Bone marrow (tissue), 2 donors: ENCODE measurements around the gene LPIN2.
A peak's percentile ranks its signal among the peaks of the same experiment; 100 is the strongest.

Experiments used
- DNase-seq, 2 donors: peaks; one replicate each; lab custom pipeline; 2025; lab: John Stamatoyannopoulos, UW

LPIN2 gene

DNA sequence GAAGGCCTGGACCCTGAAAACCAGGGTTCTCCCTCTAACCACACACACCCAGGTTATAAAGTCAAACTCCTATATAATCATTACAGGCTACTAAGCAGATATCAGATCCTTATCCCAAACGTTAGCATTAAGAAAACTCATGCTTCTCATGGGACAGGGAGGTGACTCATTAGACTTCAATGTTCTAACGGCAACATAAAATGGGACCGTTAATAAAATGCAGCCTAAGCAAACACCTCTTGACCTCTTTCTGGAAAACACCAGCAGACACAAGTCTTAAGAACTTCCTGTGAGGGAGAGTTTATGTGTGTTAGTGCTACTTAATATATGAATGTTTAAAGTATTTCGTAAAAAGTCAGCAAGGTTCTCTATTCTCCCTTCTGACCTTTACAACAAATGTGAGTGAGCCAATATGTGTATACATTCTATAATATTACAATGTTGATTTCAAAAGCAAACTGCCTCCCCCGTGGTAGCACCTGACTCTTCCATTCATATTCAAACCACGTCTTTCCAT is 31.7 kb downstream of the LPIN2 start:
- DNase-seq: no peak

DNA sequence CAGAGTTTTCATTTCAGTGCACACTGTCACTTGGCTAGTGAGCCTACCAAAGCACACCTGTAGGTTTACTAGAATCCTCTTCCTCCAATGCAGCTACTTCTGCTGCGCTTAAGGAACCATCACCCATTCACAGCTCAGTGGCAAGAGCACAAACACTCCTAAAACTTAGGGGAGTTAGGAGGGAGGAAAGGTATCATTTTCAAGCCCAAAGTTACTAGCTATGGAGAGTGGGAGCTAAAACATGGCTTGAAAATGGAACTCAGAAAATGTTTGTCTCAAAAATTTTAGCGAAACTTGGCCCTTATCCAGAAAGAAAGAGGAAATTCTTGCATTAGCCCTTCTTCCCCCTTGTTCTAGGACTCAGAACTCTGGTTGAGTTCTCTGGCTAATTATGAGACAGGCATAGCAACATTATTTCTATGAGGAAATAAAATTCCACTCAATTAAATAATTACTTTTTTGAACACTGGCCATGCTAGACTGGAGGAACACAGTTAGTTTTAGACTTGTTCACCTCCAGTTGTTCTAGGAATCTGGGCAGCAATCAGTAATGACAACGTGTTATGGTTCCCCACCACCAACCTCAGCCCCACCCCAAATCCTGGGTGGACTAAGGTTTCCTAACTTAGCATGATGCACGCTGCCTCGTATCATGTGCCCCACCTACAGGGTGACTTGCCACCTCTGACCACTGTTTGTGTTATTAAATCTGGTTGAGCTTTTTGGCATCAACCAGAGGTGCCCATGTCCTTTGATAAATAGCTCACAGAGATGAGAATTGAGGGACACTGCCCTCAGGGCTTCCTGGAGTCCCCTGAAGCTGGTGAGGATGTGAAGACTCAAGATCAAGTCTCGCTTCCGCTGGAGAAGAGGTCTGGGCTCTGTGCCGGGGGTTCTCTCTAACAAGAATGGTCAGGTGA is 32.8 kb downstream of the LPIN2 start:
- DNase-seq: peak in 1 of 2 donors; percentile 75

DNA sequence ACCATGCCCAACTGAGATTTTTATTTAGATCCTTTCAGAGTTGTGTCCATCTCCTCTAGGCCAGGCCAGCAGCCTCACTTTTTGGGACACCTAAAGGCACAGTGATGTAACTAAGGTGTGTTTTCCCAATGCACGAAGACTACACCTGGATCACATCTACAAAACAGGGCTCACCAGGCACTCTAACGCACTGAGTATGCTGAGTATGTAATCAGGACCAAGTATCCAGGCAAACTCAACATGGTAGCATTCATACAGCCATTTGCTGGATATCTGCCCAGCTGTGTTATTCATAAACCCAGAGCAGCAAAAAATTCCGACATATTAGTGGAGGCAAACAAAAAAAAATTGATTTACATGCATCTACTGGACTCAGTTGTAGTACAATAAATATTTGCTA is 33.8 kb downstream of the LPIN2 start:
- no peak for DNase-seq

DNA sequence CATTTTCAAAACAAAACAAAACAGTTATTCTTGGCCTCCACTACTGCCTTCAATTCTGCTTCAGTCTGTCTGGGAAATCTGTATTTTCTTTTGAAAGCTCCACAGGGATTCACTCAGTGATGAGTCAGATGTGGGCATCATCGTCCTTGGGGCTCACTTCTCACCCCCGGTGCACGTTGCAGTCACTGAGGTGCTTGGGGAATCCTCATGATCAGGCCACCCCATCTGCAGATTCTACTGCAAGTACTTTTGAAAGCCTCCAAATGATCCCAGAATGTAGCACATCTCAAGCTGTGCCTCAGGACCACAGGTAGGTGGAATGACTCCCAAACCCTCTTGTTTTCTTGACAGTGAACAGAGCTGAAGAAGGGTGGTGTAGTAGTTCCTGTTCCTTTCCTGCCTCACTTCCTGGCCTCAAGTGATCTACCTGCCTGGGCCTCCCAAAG is 34.3 kb downstream of the LPIN2 start:
- DNase-seq: no peak

DNA sequence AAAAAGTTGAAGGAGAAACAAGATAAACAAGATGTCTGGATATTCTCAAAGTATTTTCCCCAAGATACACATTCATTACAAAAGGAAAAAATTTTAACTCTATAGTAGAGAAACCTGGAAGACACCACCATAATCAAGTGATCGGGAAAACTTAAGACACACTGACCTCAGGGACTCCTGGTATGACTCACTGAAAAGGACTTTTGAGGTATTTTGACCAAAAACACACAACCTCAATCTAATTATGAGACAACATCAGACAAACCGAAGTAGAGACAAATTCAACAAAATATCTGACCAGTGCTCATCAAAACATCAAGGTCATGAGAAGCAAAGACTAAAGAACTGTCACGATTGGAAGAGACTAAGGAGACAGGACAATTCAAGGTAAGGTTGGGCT is 34.7 kb downstream of the LPIN2 start:
- no peak for DNase-seq

DNA sequence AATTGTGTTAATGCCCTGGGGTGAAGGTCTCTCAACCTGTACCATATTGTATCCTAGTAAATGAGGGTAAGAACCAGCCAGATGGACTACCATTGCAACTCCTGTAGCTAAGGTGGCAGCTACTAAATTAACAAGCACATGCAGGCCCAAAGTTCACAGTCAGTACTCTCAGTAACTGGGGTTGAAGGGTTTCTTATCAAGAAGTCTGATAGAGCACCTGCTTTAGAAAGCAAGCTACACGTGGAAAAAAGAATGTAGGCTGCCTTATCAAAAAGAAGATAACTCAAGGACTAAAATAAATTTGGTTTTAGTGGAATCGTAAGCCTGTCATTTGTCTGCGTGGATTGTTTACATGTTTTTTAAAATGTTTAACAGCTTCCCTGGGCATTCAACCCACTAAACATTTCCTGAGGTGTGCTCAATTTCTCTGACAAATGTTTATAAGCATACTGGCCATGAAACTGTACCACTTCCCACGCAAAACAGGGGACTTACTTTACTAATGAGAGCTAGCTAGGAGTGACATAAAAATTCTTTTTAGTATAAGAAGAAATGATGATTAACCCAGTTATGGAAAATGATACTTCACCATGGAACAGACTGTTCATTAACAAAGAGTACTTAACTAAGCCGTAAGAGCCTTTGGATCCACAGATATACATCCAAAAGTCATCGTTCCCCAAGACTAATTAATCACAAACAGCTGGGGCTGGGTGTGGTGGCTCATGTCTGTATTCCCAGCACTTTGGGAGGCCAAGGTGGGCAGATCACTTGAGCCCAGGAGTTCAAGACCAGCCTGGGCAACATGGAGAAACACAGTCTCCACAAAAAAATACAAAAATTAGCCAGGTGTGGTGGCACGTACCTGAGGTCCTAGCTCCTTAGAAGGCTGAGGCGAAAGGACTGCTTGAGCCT is 36.5 kb downstream of the LPIN2 start:
- no peak for DNase-seq

DNA sequence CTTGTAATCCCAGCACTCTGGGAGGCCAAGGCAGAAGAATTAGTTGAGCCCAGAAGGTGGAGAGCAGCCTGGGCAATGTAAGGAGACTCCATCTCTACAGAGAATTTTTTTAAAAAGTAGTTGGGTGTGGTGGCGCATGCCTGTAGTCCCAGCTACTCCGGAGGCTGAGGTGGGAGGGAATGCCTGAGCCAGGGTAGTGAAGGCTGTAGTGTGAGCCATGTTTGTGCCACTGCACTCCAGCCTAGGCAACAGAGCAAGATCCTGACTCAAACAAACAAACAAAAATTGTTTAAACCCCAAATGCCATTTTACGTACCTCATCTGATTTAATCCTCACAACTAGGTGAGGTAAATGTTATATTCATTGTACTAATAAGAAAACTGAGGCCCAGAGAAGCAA is 38.2 kb downstream of the LPIN2 start:
- no peak for DNase-seq

DNA sequence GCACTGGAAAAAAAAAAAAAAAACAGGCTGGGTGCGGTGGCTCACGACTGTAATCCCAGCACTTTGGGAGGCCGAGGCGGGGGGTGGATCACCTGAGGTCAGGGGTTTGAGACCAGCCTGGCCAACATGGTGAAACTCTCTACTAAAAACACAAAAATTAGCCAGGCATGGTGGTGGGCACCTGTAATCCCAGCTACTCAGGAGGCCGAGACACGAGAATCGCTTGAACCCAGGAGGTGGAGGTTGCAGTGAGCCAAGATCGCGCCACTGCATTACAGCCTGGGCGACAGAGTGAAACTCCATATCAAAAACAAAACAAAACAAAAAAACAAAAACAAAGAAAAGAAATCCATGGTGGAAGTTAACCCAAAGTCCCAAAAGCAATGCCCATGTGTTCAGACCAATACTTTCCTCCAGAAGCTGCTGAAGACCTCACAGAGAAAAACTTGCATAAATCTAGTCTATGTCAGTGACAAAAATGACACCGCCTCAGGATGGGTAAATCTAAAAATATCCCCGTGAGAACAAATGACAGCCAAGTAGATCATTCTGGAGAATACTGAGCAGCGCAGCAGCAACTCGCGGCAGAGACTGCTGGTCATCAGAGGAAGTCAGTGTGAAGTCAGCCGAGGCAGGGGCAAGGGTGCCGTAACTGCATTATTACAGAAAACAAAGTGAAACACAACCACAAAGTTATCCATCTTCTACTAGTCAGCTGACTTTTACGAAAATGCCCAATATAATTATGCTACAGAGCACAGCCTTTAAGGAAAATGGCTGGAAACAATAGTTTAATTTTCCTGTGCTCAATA is 41.0 kb downstream of the LPIN2 start:
- peak in 1 of 2 donors; percentile 72 for DNase-seq

DNA sequence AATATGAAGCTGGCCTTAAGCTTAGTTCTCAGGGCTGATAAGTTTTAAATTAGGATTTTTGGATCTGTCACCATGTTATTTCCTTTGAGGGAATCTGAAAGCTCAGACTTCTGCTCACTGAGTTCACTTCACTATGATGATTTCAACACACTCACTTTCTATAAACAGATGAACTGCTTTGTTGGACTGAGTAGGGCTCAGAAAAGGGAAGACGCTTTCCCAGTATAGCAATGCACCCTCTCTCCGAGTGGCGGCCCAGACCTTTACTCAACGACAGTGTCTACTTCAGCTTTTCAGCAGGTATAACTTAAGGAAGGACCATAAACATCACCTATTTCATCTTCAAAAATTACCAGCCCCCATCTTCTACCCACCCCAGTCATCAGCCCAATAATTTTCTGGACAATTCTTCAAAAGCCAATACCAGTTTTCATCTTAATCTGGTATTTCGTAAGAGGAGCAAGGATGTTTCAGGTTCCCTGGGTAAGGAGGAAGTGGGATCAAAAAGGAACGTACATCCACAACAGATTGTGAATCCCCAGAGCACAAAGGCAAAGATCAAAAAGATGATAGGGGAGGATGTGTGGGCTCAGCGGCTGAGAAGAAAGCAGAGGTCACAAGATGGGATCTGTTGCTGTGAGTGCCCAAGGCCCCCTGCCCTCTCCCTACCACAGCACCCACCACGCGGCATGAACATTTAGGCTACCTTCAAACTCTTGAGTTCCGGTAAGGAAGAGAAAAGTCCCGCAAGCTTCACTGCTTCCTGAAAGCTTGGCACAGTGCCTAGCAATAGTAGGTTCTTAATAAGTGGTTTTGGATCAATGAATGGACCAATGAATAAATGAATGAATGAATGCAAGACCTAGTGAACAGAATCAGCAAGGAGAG is 41.9 kb downstream of the LPIN2 start:
- DNase-seq: peak in 1 of 2 donors; percentile 78

DNA sequence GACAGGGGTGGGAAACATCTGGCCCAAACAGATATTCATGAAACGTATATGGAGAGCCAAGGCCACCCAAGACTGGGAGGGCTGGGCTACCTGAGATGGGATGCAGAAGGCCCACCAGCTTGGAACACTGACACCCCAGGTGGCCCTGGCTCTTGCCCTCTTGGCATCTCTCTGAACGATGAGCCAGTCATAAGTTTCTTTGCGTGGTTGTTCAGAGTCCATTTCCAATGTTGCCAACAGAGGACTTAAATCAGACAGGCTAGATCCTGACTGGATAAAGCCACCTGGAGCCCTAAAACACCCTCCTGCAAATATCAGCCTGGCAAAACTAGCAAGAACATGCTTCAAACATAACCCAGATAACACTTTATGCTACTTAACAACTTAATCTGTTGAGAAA is 42.6 kb downstream of the LPIN2 start:
- no peak for DNase-seq

DNA sequence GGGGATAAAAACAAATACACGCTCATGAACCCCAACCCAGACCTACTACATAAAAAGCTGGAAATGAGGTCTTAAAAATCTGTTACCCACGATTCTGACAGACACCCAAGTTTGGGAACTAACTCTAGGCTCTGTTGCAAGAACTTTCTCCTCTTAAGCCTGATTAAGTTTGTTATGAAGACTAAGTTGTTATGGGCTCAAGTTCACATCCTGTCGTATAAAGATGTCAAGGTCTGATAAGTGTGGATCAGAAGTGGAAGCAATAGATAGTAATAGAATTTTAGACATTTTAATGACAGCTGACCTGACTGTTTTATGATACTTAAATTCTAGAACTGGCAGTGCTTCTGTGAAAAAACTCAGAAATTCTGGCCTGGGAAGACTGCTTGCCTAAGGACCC is 43.2 kb downstream of the LPIN2 start:
- DNase-seq: peak in 1 of 2 donors; percentile 69

DNA sequence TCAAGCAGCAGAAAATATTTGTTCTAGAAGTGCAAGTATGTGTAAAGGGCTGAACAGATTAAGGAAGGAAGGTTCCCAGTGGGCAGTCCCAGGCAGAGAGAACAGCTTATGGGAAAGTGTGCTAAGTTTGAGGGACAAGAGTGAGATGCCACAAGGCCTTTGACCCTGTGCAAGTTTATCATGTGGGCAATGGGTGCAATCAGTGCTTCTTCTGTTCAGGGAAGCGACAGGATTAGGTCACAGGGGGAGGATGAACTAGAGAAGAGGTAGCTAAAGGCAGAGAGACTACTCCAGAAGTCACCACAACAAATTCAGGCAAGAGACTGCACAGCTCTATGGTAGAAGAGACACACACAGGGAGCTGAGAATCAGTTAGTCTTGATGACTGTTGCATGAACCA is 44.3 kb downstream of the LPIN2 start:
- DNase-seq: no peak

DNA sequence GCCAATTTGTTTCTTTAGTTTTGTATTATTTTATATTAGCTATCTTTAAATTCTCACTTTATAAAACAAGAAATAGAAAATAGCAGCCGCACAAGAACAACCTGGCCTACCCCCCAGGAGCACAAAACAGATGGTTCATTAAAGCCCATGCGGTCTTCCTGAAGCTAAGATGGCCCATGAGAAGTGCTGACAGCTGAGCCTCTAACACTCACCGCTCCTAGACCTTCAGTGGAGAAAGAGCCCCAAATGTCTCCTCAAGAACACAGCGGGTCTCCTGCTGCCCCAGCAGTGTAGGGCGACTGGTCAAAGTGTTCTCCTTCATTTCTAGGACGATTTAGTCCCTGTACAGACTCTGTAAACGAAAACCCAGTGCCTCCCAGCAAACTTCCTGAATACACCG is 45.1 kb downstream of the LPIN2 start:
- DNase-seq: no peak

DNA sequence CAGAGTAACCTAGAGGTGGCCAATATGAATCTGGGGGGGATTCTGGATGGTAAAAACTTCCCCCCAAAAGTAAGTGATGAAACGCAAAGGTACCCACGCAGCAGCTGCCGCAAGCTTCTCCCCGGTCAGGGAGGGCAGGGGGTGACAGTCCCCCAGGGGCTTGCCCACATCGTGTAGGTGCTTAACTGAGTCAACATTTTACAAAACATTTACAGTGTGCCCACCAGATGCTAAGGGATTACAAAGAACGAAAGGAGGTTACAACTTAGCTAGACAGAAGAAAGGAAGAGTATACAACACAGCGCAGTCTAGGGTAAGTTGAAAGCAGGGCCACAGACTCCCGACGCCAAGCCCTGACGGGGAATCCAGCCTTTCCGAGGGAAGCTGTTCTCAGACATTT is 45.6 kb downstream of the LPIN2 start:
- no peak for DNase-seq

DNA sequence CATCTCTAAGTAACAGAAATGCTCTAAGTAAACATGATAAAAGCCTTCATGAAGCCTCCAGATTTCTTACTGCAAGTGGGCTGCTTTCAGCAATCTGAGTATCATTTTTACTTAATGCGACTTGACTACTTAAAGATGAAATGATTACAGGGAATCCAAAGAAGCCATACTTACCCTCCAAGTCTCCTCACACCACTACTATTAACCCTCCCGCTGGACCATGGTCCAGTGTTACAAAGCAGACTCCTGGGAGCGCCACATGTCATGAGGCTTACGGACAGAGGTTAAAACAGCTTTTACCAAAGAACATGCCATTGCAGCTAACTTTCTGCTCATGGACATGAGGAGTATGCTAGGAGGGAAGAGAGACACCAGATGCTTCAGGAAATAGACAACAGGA is 46.4 kb downstream of the LPIN2 start:
- no peak for DNase-seq

DNA sequence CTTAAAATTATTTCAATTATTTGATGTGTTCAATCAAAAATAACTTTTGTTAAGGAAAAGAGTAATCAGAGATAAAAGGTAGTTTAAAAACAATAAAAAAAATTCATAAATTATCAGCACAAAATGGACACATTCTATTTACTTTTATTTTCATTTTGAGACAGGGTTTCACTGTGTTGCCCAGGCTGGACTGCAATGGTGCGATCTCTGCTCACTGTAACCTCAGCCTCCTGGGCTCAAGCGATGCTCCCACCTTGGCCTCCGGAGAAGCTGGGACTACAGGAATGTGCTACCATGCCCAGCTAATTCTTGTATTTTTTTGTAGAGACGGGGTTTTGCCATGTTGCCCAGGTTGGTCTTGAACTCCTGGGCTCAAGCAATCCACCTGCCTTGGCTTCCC is 47.1 kb downstream of the LPIN2 start:
- DNase-seq: no peak

DNA sequence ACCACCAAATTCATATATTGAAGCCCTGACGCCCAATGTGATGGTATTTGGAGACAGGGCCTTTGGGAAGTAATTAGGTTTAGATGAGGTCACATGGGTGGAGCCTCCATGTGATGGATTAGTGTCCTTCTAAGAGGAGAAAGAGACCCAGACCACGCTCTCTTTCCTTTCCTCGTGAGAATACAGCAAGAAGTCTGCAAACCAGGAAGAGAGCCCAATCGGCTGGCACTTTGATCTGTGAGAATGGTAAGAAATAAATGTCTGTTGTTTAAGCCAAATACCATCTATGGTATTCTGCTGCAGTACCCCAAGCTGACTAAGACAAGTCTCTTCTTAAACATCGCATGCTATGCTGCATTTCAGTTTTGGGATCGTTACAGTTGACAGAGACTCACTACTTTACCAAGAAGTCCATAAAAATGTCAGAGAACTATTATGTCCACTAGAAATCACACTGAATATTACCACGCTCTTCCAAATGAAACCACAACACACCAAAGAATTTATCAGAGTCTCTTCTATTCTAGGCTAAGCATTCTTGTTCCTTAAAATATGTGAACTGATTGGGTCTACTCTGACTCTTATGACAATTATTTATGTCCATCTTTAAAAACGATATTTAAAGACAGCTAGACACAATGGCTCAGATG is 48.5 kb downstream of the LPIN2 start:
- DNase-seq: no peak
